Loucy (cell line): ENCODE results near the gene FNDC10.
"Not testable (repeated sequence)": the region's sequence is repeated elsewhere in the genome, so short reads cannot be mapped to it uniquely, and the experiment has no call there.

Experiments used
- H2AFZ ChIP-seq: fragments of 200-600 bp; sonication (generic); 2 replicates; pipeline ENCODE4 v1.6.0; 2016; ENCODE audit warnings: antibody characterized with exemption, mild to moderate bottlenecking, low read length, moderate library complexity
- H3F3A ChIP-seq: fragments of 200-600 bp; 2 replicates; pipeline ENCODE4 v1.6.0; 2016; ENCODE audit warnings: antibody characterized with exemption, low read depth, mild to moderate bottlenecking
- H3K27me3 ChIP-seq: fragments of 200-600 bp; sonication (generic); 2 replicates; pipeline ENCODE4 v1.6.1; 2014; ENCODE audit warnings: low read length, mild to moderate bottlenecking; ENCODE audit not compliant: insufficient read depth, poor library complexity, severe bottlenecking
- H3K36me3 ChIP-seq: fragments of 200-600 bp; sonication (generic); 2 replicates; pipeline ENCODE4 v1.6.1; 2016; ENCODE audit warnings: low read length; ENCODE audit not compliant: insufficient read depth
- H3K4me1 ChIP-seq: fragments of 200-600 bp; sonication (generic); 2 replicates; pipeline ENCODE4 v1.5.1; 2014; ENCODE audit warnings: low read length, mild to moderate bottlenecking; ENCODE audit not compliant: insufficient read depth, poor library complexity, severe bottlenecking
- H3K4me2 ChIP-seq: fragments of 200-600 bp; sonication (generic); 2 replicates; pipeline ENCODE4 v1.6.0; 2014; ENCODE audit warnings: antibody characterized with exemption, low read length, low read depth, mild to moderate bottlenecking; ENCODE audit not compliant: poor library complexity, severe bottlenecking
- H3K4me3 ChIP-seq: fragments of 200-600 bp; sonication (generic); 2 replicates; pipeline ENCODE4 v1.5.1; 2014; ENCODE audit warnings: low read length, mild to moderate bottlenecking, mixed read lengths; ENCODE audit not compliant: poor library complexity, severe bottlenecking
- H3K79me2 ChIP-seq: fragments of 200-600 bp; sonication (generic); 2 replicates; pipeline ENCODE4 v1.6.1; 2014; ENCODE audit warnings: low read length; ENCODE audit not compliant: insufficient read depth
- H3K9ac ChIP-seq: fragments of 200-600 bp; sonication (generic); 2 replicates; pipeline ENCODE4 v1.6.0; 2014; ENCODE audit warnings: mild to moderate bottlenecking, low read depth, low read length, moderate library complexity; ENCODE audit not compliant: poor library complexity, severe bottlenecking
- H3K9me2 ChIP-seq: fragments of 200-600 bp; sonication (generic); replicated peaks from 2 replicates; pipeline ENCODE4 v1.6.1; 2016; ENCODE audit warnings: low read depth, low read length, mixed read lengths
- H3K9me3 ChIP-seq: fragments of 200-600 bp; sonication (generic); 2 replicates; pipeline ENCODE4 v1.6.1; 2014; ENCODE audit warnings: mild to moderate bottlenecking, antibody characterized with exemption, low read length, low read depth; ENCODE audit not compliant: insufficient read depth
- H4K20me1 ChIP-seq: fragments of 200-600 bp; sonication (generic); 2 replicates; pipeline ENCODE4 v1.6.0; 2014; ENCODE audit warnings: antibody characterized with exemption, low read length, mild to moderate bottlenecking; ENCODE audit not compliant: insufficient read depth, poor library complexity, severe bottlenecking
- CTCF ChIP-seq: fragments of 200-600 bp; sonication (generic); conservative IDR thresholded peaks from 2 replicates; pipeline ENCODE4 v1.5.1; 2014; ENCODE audit warnings: mild to moderate bottlenecking, antibody characterized with exemption, low read length
- EZH2phosphoT487 ChIP-seq: fragments of 200-600 bp; IDR thresholded peaks from 2 replicates; pipeline ENCODE4 v1.6.1; 2018; ENCODE audit warnings: antibody characterized with exemption, mild to moderate bottlenecking, moderate library complexity, borderline replicate concordance

FNDC10 gene

GRCh38 chr1:1598051-1598719 is 1.8 kb downstream of the FNDC10 start:
- no peaks in the 10 kb centered on the region for H3F3A ChIP-seq
- H3K4me3 ChIP-seq, result no peak overlapping the region
- no peak overlapping the region for H3K4me2 ChIP-seq
- no peak overlapping the region for H3K9ac ChIP-seq
- H3K27me3 ChIP-seq, result peaks cover 19% of the 10 kb centered on the region
- H2AFZ ChIP-seq, result no peak overlapping the region
- no peak for TF ChIP-seq EZH2phosphoT487
- TF ChIP-seq CTCF, result no peak
- H4K20me1 ChIP-seq, result no peaks in the 10 kb centered on the region
- no peaks in the 10 kb centered on the region for H3K4me1 ChIP-seq
- no peaks in the 10 kb centered on the region for H3K79me2 ChIP-seq
- H3K9me3 ChIP-seq, result no peaks in the 10 kb centered on the region
- H3K36me3 ChIP-seq, result no peaks in the 10 kb centered on the region
- H3K9me2 ChIP-seq, result no peaks in the 10 kb centered on the region

- Histone ChIP-seq H3K9ac (no peak overlapping the region), H4K20me1 (no peaks in the 10 kb centered on the region), H3K79me2 (no peaks in the 10 kb centered on the region), H3K36me3 (no peaks in the 10 kb centered on the region), H3K4me3 (no peak overlapping the region), H3K9me2 (no peaks in the 10 kb centered on the region), H3K4me1 (no peaks in the 10 kb centered on the region), H3K4me2 (no peak overlapping the region), H2AFZ (no peak overlapping the region), H3K27me3 (peaks cover 19% of the 10 kb centered on the region), H3F3A (no peaks in the 10 kb centered on the region), H3K9me3 (no peaks in the 10 kb centered on the region)
- no peak; the same call in 1 of the 2 replicates for TF ChIP-seq CTCF
These were observed 2.5 kb downstream of the FNDC10 start for GRCh38 chr1:1597275-1597930.

- Histone ChIP-seq H3F3A (no peaks in the 10 kb centered on the region), H4K20me1 (no peaks in the 10 kb centered on the region), H3K4me1 (no peaks in the 10 kb centered on the region), H3K9me3 (no peaks in the 10 kb centered on the region), H3K79me2 (no peaks in the 10 kb centered on the region), H3K9me2 (no peaks in the 10 kb centered on the region), H3K9ac (no peak overlapping the region), H3K36me3 (no peaks in the 10 kb centered on the region), H3K27me3 (peaks cover 19% of the 10 kb centered on the region), H2AFZ (no peak overlapping the region), H3K4me3 (no peak overlapping the region), H3K4me2 (no peak overlapping the region)
- TF ChIP-seq EZH2phosphoT487, result no peak
- TF ChIP-seq CTCF, result no peak
These were observed 3.3 kb downstream of the FNDC10 start for GRCh38 chr1:1596493-1597274.

- not testable (repeated sequence) for H3K9ac ChIP-seq, H3K4me2 ChIP-seq, H3K9me3 ChIP-seq, H4K20me1 ChIP-seq, H3F3A ChIP-seq, H3K9me2 ChIP-seq, H3K4me1 ChIP-seq, H3K36me3 ChIP-seq, H3K4me3 ChIP-seq, H2AFZ ChIP-seq, H3K79me2 ChIP-seq
- peaks cover 19% of the 10 kb centered on the region for H3K27me3 ChIP-seq
These were observed 4.6 kb downstream of the FNDC10 start for GRCh38 chr1:1595341-1595740.
